HTERT RPE-1 (cell line): ENCODE measurements around the gene TEK.
"Not testable (repeated sequence)": the region's sequence is repeated elsewhere in the genome, so short reads cannot be mapped to it uniquely, and the experiment has no call there.

ENCODE experiments used
- in situ Hi-C: fragments of 300-500 bp; cut with MboI; formaldehyde crosslinking; loops from 4 replicates; pipeline ENCODE4 v1.14.3; 2020; ENCODE audit warnings: low sequenced_read_pairs

TEK gene

DNA sequence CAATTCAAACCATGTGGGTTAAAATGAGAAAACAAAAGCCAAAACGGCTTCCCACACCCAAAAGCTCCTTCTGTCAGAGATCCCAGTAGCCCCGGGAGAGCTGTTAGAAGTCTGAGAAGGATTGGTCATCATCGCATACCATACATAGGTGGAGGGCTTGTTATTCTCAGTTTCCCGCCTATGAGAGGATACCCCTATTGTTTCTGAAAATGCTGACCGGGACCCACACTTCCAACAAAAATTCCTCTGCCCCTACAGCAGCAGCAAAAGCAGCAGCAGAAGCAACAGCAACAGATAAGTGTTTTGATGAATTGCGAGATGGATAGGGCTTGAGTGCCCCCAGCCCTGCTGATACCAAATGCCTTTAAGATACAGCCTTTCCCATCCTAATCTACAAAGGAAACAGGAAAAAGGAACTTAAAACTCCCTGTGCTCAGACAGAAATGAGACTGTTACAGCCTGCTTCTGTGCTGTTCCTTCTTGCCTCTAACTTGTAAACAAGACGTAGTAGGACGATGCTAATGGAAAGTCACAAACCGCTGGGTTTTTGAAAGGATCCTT lies at the start of gene TEK:
Gene TEK (plus strand): TSS at position 245 of the 561 bp plus-strand sequence. CDS start 366 bp downstream, outside the sequence.
- in situ Hi-C loops = no loop called here

DNA sequence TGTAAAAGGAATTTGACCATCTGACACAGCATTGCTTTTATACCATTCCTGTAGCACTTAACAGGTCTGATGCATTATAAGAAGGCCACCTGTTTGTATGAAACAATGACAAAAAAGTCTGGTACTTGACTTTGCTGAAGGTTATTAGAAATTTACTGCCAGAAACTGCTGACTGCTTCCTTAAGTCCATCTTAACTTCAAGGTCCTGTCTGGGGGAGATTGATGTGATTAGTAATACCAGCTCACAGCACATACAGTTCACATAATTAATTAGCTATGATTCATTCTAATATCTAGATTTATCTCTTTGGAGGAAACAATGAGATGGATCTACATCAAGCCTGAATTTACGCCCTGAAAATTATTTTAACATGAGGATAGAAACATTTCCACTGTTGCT lies 49.6 kb upstream of the TEK start:
- in situ Hi-C loops = no loop called here

DNA sequence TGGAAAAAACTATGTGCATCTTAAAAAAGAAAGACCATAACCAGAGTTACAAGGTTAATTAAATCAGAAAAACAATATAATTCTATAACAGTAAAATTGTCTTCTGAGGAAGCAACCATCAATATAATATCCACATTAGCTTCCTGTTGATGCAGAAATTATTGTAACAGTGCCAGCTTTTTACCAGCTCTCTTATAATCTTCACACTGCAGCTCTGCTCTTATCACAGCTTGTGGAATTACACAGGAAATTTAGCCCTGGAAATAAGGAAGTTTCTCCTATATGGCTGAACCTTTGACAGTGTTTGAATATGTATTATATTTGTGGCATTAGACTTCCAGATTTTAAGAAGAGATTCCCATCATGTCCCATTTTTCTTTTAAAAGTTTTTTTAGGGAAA lies 49.1 kb upstream of the TEK start:
- in situ Hi-C loops = no loop called here

DNA sequence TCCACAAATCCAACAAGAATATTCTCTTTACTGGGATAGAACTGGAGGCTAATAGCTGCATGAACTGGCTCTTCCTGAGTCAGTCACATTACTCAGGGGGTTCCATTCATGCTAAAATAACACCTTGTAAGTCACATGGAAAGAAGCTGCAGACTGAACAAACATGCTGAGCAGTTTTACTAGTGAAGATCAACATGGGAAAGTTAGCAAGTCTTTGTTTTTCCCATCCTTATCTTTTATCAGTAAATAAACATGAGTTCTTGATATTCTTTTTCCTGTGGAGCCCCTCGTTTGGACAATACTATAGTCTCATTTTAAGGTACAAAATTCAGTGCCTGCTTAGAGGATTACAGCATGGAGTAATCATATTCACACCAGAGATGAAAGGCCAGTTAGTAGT lies 43.7 kb upstream of the TEK start:
- in situ Hi-C loops = no loop called here

DNA sequence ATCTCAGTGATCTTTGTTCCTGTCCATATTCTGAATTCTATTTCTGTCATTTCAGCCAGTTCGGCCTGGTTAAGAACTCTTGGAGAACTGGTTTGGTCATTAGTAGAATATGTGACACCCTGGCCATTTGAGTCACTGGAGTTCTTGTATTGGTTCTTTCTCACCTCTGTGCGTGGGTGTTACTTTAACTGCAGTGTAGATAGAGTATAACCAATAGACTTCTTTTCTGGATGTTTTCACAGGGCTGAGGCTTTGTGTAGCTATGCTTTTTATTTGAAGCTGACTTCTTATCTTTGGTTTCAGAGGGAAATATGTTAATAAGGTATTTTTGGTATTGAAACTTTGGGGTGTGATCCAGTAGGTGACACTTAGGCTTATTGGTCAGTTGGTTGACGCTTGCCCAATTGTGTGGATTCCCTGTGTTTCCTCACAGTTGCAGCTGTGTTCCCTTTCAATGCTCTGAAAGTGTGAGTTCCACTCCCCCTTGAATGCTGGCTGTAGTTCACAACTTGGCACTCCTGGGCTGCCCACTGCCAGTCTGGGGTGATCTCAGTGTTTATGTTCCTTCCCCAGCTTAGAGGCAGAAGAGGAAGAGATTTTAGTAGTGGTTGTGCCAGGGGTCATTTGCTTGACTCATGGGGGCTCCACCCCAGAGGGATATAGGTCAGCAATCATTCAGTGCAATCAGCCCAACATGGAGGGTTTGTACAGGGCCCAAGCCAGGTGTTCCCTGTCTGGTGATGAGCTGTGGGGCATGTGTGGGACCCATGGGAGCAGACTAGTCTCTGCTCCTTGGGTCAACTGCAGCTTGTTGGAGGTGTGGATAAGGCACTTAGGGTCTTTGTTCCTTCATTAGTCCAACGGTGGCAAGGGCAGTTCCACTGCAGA lies 34.9 kb upstream of the TEK start:
- in situ Hi-C loops = no loop called here

DNA sequence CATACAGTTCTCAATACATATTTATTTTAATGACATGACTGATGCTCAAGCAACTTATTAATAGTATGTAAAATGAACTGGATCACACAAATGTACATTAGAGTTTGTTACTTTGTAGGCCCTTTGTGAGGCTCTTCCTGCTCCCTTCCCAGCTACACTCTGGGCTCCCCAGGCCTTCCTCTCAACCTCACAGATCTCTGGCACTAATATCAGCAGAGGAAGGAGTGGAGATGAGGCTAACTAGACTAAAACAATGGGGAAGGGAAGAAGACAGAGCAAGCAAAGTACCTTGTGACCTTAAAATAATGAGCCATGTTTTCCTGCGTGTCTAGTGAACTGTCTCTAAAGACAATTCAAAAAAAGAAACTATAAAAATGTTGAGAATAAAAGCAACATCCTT lies 30.3 kb upstream of the TEK start:
- in situ Hi-C loops = no loop called here

DNA sequence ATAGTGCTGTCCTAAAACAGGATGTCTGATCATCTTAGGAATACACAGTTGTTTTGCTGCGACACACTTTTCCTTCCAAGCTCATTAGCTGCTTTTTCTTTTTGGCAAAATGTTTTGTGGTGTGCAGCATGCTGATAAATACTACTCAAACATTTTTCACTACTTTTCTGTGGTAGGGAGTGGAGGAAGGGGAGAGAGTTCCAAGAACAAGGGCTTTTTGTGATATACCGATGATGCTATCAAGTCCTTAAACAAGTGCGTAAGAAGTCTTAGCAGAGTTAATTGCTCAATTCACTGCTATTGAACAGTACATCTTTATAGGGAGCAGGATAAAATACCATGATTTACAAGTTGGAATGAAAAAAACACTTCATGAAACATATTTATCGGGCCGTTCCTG lies 23.6 kb upstream of the TEK start:
- in situ Hi-C loops = no loop called here

DNA sequence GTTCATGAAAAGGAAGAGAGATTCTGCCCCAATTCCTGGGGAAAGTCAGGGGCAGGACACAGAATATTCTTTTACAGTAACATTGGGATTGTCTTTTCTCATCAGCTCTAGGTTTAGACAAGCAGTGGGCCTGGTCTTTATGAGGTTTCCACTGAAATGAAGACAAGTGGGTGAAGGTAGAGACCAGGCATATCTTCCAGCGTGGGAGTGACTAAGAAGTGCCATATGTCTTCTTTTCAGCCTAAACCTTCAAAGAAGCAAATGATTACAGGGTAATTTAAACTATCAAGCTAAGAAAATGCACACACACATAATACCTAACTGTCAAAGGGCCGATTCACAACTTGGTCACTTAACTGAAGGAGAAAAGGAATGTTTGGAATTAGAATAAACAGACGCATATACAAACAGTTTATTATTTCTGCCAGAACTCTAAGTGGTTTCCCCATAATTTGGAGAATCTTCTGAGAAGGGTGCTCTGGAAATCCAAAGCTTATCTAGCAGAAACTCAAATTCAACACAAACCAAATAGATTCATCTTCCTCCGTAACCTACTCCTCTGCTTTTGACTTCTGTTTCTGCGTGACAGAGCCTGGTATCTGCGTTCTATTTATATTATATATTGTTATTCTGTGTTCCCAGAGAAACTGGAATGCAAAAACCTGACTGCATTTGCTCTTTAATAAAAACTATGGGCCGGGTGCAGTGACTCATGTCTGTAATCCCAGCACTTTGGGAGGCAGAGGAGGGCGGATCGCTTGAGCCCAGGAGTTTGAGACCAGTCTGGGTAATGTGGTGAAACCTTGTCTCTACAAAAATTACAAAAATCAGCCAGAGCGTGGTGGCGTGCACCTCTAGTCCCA lies 22.0 kb upstream of the TEK start:
- in situ Hi-C loops = no loop called here

DNA sequence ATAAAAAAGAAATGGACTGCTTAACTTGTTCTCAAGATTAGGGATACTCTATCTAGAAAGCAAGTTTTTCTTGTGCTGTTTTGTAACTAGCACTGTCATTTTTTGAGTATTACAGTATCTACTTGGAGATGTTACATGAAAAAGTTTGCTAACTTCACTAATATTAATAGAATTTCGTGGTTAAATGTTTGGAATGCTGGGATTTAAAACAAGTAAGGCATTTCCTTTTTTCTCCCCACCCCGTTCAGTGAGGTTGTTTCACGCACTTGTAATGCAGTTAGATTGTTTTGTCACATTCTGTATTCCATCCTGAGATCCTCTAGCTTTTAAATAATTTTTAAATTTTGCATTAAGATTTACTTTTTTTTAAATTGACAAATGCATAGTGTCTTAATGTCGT lies 20.0 kb upstream of the TEK start:
- in situ Hi-C loops = no loop called here

DNA sequence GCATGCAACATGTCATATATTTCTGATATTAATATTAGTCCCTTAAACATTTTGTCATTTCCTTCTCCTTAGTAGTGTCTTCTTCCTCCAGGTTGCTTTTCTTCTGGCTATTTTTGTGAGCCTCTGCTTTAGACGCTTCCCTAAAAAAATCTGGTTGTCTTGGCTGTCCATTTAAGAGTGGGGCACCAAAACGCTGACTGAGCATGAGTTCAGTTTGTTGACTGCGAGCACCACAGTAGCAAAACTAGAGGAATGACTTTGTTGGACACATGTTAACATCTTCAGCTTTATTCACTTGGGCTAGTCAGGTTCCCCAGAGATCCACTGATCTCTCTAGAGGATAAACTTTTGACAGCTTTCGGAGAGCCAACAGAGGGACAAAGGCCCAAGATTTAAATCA lies 19.3 kb upstream of the TEK start:
- in situ Hi-C loops = no loop called here

DNA sequence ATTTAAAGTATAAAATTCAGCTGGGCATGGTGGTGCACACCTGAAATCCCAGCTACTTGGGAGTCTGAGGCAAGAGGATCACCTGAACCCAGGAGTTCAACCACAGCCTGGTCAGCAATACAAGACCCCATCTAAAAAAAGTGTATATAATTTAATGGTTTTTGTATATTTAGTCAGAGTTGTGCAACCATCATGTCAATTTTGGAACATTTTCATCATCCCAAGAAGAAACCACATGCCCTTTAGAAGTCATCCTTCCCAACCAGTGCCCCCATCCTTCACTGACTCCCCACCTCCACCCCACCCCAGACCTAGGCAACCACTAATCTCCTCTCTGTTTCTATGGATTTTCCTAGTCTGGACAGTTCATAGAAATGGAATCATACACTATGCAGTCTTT lies 18.8 kb upstream of the TEK start:
- in situ Hi-C loops = no loop called here

DNA sequence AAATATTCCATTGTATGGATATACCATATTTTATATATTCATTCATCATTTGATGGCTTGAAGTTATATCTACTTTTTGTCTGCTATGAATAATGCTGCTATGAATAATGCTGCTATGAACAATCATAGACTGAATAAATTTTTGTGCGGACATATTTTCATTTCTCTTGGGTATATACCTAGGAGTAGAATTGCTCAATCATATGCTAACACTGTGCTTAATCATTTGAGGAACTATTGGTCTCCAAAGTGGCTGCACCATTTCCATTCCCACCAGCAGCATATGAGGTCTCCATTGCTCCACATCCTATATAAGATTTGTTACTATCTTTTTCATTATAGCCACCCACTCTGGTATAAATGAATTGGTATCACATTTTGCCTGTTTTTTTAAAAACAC lies 18.3 kb upstream of the TEK start:
- in situ Hi-C loops = no loop called here

DNA sequence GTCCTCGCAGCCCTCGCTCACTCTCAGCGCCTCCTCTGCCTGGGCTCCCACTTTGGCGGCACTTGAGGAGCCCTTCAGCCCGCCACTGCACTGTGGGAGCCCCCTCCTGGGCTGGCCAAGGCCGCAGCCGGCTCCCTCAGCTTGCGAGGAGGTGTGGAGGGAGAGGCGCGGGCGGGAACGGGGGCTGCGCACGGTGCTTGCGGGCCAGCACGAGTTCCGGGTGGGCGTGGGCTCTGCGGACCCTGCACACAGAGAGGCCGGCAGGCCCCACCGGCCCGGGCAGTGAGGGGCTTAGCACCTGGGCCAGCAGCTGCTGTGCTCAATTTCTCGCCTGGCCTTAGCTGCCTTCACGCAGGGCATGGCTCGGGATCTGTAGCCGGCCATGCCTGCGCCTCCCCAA lies 16.5 kb upstream of the TEK start:
- in situ Hi-C loops = not testable (repeated sequence)

DNA sequence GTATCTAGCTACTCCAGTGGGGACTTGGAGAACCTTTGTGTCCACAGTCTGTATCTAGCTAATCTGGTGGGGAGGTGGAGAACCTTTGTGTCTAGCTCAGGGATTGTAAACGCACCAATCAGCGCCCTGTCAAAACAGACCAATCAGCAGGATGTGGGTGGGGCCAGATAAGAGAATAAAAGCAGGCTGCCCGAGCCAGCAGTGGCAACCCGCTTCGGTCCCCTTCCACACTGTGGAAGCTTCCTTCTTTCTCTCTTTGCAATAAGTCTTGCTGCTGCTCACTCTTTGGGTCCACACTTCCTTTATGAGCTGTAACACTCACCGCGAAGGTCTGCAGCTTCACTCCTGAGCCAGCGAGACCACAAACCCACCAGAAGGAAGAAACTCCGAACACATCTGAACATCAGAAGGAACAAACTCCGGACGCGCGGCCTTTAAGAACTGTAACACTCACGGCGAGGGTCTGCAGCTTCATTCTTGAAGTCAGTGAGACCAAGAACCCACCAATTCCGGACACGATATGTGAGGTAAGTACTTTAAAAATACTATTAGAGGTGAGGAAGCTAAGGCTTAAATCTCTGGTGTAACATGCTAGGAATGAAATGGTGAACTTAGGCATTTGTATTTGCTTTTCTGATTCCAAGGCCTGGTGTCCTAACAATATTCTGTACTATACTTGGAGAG lies 15.5 kb upstream of the TEK start:
- in situ Hi-C loops = not testable (repeated sequence)

DNA sequence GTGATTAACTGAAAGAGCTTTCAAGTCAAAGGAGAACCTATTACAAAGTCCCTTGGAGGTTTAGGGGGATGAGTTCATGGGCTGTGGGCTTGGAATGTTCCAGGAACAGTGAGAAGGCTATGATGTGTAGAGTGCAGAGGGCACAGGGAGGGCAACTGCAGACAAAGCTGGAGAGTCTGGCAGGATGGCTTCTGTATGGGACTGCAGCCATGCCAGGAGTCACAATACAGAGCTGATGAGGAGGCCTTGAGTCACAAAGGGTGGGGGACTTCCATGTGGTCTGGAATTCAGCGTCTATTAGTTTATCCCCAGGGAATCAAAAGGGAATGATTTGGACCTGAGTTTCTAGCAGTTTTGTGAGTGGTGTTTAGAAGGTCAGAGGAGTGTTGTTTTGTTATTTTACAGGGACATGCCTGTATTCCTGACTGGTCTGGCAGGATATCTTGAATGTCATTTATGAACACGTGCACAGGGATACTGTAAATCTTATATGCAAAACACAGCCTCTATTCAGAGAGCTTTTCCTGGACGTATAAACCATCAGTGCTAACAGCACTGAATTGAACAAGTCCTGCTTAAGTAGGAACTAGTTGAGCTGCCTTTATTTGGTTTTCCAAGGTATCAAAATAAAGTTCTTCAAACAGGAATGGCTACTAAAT lies 14.3 kb upstream of the TEK start:
- in situ Hi-C loops = no loop called here

DNA sequence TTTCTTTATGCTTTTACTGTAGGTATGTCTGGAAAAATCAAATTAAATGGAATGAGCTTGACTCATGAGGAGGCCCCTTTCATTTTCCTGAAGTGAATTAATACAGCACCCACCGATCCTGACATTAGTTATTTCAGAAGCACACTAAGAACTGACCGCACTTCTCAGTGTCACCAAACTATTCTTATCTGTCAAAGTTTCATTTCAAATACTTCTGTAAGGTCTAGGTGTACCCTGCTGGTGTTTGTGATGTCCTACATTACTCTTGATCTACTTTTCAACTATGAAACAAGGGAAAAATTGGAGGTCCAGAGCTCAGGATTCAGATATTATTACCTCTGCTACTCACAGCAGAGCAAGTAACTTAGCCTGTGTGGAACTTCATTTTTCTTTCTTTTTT lies 1.8 kb upstream of the TEK start:
- in situ Hi-C loops = no loop called here

DNA sequence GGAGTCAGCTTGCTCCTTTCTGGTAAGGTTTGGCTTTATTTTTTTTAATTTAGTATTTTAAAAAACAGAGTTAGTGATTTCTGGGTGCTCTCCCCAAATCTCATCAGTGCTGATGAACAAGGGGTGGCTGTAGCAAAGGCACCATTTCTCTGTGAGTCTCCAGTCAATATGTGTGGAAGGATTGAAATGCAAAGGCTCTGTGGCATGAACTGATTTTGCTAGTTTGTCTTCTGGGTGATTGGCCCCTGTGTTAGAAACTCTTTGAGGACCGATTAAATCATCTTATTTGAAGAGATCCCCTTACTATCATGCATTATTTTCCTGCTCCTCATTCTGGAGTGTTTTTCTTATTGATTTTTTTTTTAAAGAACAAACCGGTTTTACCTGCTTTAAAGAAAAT lies 596 bp downstream of the TEK start:
- in situ Hi-C loops = no loop called here

DNA sequence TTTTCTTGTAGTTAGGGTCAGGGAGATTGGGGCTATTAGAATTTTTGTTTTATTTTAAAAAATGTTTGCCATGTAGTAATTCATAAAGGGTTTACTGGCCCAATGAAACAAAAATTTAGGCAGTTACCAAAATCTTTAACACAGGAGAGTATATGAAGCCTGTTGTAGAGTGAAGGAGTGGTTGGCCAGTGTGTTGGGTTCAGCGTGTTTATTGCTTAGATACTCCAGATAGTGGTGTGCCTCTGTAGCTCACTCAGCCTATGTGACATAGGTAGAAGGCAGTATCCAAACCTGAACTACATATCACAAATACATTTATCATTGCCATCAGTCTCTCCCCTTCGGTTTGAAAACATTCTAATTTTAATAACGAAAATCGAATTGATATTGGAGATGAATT lies 1.2 kb downstream of the TEK start:
- in situ Hi-C loops = no loop called here

DNA sequence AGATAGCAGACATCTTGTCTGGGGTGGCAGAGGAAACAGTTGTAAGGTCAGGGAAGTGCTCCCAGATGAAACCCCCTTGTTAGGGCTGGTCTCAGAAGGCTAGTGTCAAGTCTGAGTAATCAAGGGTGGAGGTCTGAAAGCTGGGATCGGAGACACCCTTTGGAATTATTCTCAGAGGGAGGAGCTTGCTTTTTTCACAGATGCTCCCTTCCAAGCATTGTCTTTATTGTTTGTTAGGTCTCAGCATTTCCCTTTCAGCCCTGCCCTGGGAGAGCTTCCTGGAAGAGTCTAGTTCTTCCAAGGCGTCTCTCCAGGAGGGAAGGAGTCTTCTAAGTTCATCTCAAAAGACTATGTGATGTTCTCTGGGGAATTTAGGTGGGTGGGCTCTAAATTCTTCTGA lies 3.2 kb downstream of the TEK start:
- in situ Hi-C loops = no loop called here

DNA sequence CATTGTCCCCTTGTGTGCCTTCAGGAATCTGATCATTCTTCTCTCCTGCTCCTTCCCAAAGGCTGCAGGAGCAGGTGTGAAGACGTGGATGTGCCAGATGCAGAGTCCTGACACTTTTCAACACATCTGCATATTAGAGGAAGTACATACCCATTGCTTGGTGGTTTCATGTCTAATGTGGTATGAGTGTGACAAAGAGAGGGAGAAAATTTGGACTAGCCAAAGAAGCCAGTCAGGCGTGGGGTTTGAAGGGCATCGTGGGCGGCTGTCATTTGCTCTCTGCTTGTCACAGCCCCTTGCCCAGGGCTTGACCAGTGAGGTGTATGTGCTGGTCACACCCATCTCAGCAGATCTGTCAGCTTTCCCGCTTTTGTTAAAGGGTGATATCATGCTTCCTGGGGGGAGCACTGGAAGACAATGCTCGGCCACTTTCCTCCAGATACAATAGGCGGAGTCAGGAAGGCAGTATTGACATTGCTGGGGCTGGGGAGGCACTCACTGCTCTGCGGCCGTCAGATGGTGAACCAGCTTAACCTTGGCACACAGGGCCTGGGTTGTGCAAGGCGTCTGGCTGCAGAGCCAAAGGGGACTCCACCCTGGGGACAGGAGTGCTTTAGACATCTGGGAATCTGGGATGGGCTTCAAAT lies 8.6 kb downstream of the TEK start:
- in situ Hi-C loops = no loop called here
